HepG2 (cell line): Measurements from ENCODE around the gene KRT16. TPM values are rescaled to one million over a fixed set of nuclear protein-coding genes. Genes with fewer than 3 reads are reported as not detected.

Experiments
- ATAC-seq: fragments of 200-7000 bp; cut with Tn5 transposase; 3 replicates; pipeline ENCODE4 v1.9.1; 2020; ENCODE audit warnings: mild to moderate bottlenecking, moderate library complexity
- BruUV-seq: library from RNA; stranded (reverse); fragments of 400-500 nt; replicated peaks from 2 replicates; lab custom pipeline; 2021; lab: Mats Ljungman, UMichigan
- CTCF ChIA-PET: fragments of 300-600 bp; formaldehyde crosslinking; extraction: SDS; loops from one replicate; lab custom pipeline; 2021; ENCODE audit warnings: low total read pairs, inconsistent platforms, low intra/inter-chr PET ratio; lab: Yijun Ruan, JAX
- POLR2A ChIA-PET: fragments of 350-600 bp; sonication (Branson Sonifier 250); formaldehyde crosslinking; loops from one replicate; lab custom pipeline; 2020; ENCODE audit warnings: antibody characterized with exemption, inconsistent platforms; lab: Yijun Ruan, JAX
- DNase-seq: peaks from one replicate; pipeline ENCODE4 v3.0.0-alpha.2; 2015; ENCODE audit warnings: low spot score
- FAIRE-seq: peaks from 3 replicates; lab custom pipeline; 2011; peaks lifted over from hg19 to GRCh38; lab: Jason Lieb, UNC
- H2AFZ ChIP-seq: one replicate; pipeline ENCODE4 v1.6.1; 2011; ENCODE audit warnings: low read length, inconsistent platforms
- H3K27ac ChIP-seq: fragments of 300-600 bp; 3 replicates; pipeline ENCODE4 v1.8.0; 2011; ENCODE audit warnings: mixed run types, mild to moderate bottlenecking, mixed read lengths, low read length, inconsistent platforms; ENCODE audit not compliant: insufficient read depth; ENCODE audit errors: extremely low read length
- H3K27me3 ChIP-seq, 2 experiments: fragments of 200-600 bp in 1 of 2; 2 replicates in 1 of 2; 3 replicates in 1 of 2; pipeline versions ENCODE4 v1.6.0 to v1.8.0; 2011; ENCODE audit warnings: low read length in 2 of 2, mild to moderate bottlenecking in 2 of 2, moderate library complexity in 2 of 2, inconsistent platforms in 1 of 2; ENCODE audit not compliant: insufficient read depth in 2 of 2, control insufficient read depth in 1 of 2
- H3K36me3 ChIP-seq, 2 experiments: fragments of 200-600 bp in 1 of 2; replicated peaks in 1 of 2; 2 replicates in 1 of 2; 3 replicates in 1 of 2; pipeline versions ENCODE4 v1.5.1 to v1.8.0; 2011; ENCODE audit warnings: low read length in 2 of 2, inconsistent platforms in 1 of 2; ENCODE audit not compliant: insufficient read depth in 2 of 2, control insufficient read depth in 1 of 2
- H3K4me1 ChIP-seq: 2 replicates; pipeline ENCODE4 v1.5.1; 2012; ENCODE audit warnings: low read length, inconsistent platforms; ENCODE audit not compliant: insufficient read depth
- H3K4me2 ChIP-seq: 2 replicates; pipeline ENCODE4 v1.6.0; 2011; ENCODE audit warnings: low read depth, low read length, inconsistent platforms
- H3K4me3 ChIP-seq, 3 experiments: fragments of 200-600 bp in 1 of 3; sonication (generic), shearing (Covaris generic) in 1 of 3; replicated peaks in 1 of 3; 2 replicates each; pipeline ENCODE4 v1.5.1; 2011 to 2016; ENCODE audit warnings: low read length in 3 of 3, inconsistent platforms in 2 of 3, low read depth in 2 of 3, mild to moderate bottlenecking in 2 of 3, control low read depth in 1 of 3, mixed read lengths in 1 of 3; ENCODE audit not compliant: insufficient read depth in 1 of 3
- H3K79me2 ChIP-seq: one replicate; pipeline ENCODE4 v1.6.1; 2011; ENCODE audit warnings: low read length, inconsistent platforms; ENCODE audit not compliant: insufficient read depth
- H3K9ac ChIP-seq: 2 replicates; pipeline ENCODE4 v1.6.0; 2011; ENCODE audit warnings: mild to moderate bottlenecking, low read depth, low read length, inconsistent platforms; ENCODE audit not compliant: insufficient read depth
- H3K9me3 ChIP-seq: 2 replicates; pipeline ENCODE4 v1.5.1; 2012; ENCODE audit warnings: mild to moderate bottlenecking, low read length
- H4K20me1 ChIP-seq: 2 replicates; pipeline ENCODE4 v1.6.0; 2011; ENCODE audit warnings: inconsistent platforms, mild to moderate bottlenecking, low read length, moderate library complexity; ENCODE audit not compliant: insufficient read depth
- NFE2L1 ChIP-seq: sonication (generic); formaldehyde crosslinking; IDR thresholded peaks from 2 replicates; pipeline ENCODE4 v1.4.0; 2020; ENCODE audit warnings: missing genetic modification reagents, mild to moderate bottlenecking, borderline replicate concordance
- SP2 ChIP-seq: sonication (generic); formaldehyde crosslinking; IDR thresholded peaks from 2 replicates; pipeline ENCODE4 v1.5.1; 2020; ENCODE audit warnings: mild to moderate bottlenecking, missing genetic modification reagents
- ZFP36L2 ChIP-seq: sonication (generic); formaldehyde crosslinking; IDR thresholded peaks from 2 replicates; pipeline ENCODE4 v1.4.0; 2020; ENCODE audit warnings: missing genetic modification reagents
- ZNF619 ChIP-seq: sonication (generic); formaldehyde crosslinking; IDR thresholded peaks from 2 replicates; pipeline ENCODE4 v1.4.0; 2020; ENCODE audit warnings: mild to moderate bottlenecking, missing genetic modification reagents
- WGBS: methylation state at CpG from one replicate; pipeline ENCODE4 v1.1.6; 2017; ENCODE audit warnings: low lambda C conversion rate; 5-methylcytosine and 5-hydroxymethylcytosine counted together
- in situ Hi-C: cut with HindIII; loops from 2 replicates; pipeline ENCODE4 v1.10.0; 2017; ENCODE audit warnings: low pct_unique_long_range_greater_than_20kb; ENCODE audit not compliant: extremely low pct_ligation_motif_present
- intact Hi-C: fragments of 100-400 bp; cut with micrococcal nuclease; formaldehyde crosslinking; loops from one replicate; pipeline ENCODE4 v1.10.0; 2022; ENCODE audit not compliant: unreplicated experiment
- polyA plus RNA-seq, 8 experiments: library from polyadenylated mRNA; depleted of rRNA in 3 of 8; stranded (reverse) in 7 of 8; unstranded in 1 of 8; fragments of >200 nt; fragmentation: Illumina TruSeq in 4 of 8; extraction: Trizol in 4 of 8; gene quantifications; 2 replicates each; pipeline versions ENCODE4 v1.2.1 to v1.2.3, GENCODE V29; 2011 to 2016; ENCODE audit warnings: low read depth in 4 of 8, missing spikeins in 1 of 8, mixed read lengths in 1 of 8; ENCODE audit not compliant: insufficient read depth in 1 of 8
- total RNA-seq, 5 experiments: library from RNA; depleted of rRNA; stranded (reverse); fragments of >200 nt; fragmentation: Illumina TruSeq; extraction: Trizol; gene quantifications; 2 replicates each; pipeline ENCODE4 v1.2.3, GENCODE V29; 2016; ENCODE audit warnings: low read depth in 1 of 5
- TF ChIP-seq, protein P1 (sequence below): sonication (generic); formaldehyde crosslinking; IDR thresholded peaks from 2 replicates; pipeline ENCODE4 v1.5.0; 2020; ENCODE audit warnings: missing genetic modification reagents

KRT16 gene
- total and polyA plus RNA-seq, 2 of the 13 experiments (the other 11 are each of a cell fraction or from before 2014, with no cell fraction given) = not detected

DNA sequence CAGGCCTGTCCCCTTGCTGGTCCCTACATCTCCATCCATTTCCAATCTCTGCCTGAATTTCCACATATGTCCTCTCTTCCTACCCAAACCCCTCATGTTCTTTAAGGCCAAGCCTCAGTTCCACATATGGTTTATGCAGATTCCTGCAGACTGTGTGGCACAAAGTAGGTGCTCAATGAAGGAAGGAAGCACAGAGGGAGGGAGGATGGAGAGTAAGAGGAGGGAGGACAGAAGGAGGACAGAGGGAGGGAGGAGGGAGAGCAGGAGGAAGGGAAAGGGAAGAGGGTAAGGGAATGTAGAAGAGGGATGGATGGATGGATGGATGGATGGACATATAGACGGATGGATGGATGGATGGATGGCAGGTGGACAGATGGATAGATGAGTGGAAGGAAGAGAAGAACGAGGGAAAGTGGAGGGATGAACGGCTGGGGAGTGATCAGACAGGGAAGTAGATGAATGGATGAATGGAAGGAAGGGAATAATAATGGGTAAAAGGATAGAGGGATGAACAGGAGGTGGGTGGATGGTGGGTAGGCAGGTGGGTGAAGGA lies 18.1 kb downstream of the KRT16 start (continued):
- TF ChIP-seq, protein P1, sequence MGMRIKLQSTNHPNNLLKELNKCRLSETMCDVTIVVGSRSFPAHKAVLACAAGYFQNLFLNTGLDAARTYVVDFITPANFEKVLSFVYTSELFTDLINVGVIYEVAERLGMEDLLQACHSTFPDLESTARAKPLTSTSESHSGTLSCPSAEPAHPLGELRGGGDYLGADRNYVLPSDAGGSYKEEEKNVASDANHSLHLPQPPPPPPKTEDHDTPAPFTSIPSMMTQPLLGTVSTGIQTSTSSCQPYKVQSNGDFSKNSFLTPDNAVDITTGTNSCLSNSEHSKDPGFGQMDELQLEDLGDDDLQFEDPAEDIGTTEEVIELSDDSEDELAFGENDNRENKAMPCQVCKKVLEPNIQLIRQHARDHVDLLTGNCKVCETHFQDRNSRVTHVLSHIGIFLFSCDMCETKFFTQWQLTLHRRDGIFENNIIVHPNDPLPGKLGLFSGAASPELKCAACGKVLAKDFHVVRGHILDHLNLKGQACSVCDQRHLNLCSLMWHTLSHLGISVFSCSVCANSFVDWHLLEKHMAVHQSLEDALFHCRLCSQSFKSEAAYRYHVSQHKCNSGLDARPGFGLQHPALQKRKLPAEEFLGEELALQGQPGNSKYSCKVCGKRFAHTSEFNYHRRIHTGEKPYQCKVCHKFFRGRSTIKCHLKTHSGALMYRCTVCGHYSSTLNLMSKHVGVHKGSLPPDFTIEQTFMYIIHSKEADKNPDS (CRISPR knock-in tag) = no peak
- TF ChIP-seq ZFP36L2 (CRISPR knock-in tag) = no peak

DNA sequence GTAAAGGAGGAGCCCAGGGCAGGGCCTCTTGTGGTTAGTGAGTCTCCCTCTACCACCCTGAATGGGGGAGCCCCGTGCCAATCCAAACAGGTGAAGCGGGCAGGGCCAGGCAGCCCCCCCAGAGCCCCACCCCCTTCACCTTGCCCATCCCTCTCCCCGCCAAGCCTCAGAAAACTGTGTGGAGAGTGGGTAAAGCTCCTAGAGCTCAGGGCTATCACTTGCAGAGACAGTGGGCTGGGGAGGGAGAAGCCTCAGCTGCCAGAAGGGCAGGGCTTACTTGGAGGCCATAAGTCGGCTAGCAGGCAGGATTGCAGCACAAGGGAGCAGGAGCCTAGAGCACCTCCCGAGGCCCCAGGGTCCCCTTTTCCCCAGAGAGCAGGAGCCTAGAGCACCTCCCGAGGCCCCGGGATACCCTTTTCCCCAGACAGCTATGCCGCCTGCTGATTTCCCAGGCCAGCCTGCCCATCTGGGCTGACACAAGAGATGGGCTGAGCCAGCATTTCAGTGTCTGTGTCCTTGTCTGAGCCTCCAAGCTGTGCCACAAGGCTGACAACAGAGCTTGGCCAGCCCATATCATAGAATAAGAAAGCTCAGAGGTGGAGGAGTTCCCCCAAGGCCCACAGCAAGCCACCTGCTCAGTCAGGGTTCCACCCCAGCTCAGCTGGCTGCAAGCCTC lies 19.1 kb downstream of the KRT16 start:
- Histone ChIP-seq H3K9me3 (no peaks in the 10 kb centered on the region), H3K27me3 (peaks cover 4 to 42% of the 10 kb centered on the region in 2 experiments; a peak in 3 of 5 replicates), H3K4me2 (no peak overlapping the region), H3K9ac (no peak overlapping the region), H2AFZ (no peak overlapping the region), H3K27ac (no peak overlapping the region), H3K4me1 (no peaks in the 10 kb centered on the region), H3K79me2 (no peaks in the 10 kb centered on the region), H3K4me3 (no peak overlapping the region), H3K36me3 (no peaks in the 10 kb centered on the region), H4K20me1 (no peaks in the 10 kb centered on the region)
- ChIA-PET POLR2A (no interaction called here), CTCF (no interaction called here)
- intact Hi-C loops = loop anchor here (10.0 kb wide), 1 partner anchor 71 kb away; no protein-coding TSS in a partner anchor
- FAIRE-seq (no peak), ATAC-seq (no peak; the same call in 2 of the 3 replicates), DNase-seq (no peak)
- TF ChIP-seq ZNF619 (CRISPR knock-in tag) = no peak
- no peak for TF ChIP-seq SP2
- no peak for TF ChIP-seq NFE2L1 (CRISPR knock-in tag)
- no TSS peak for BruUV-seq
- WGBS = 11% methylated on average over 5 of the region's 8 CpGs
- in situ Hi-C loops = no loop called here
